Measurements from ENCODE around the gene ENOX2. TPM values are rescaled to one million over a fixed set of nuclear protein-coding genes. Genes with fewer than 3 reads are reported as not detected.
"Not testable (repeated sequence)": the region's sequence is repeated elsewhere in the genome, so short reads cannot be mapped to it uniquely, and the experiment has no call there.

ENOX2 gene
- total RNA-seq, 4 donors from 2014 or later = 8.0 to 28.0 (median 15.2) TPM

GRCh38 chrX:130716781-130717413, 186.1 kb downstream of the ENOX2 start:
- H3K9me3 ChIP-seq = no peaks in the 10 kb centered on the region
- no peaks in the 10 kb centered on the region for H3K27me3 ChIP-seq
- whole genome bisulfite sequencing, 2 donors = 45 to 60% methylated on average over 2 of the region's 2 CpGs
- TF ChIP-seq, protein P1, sequence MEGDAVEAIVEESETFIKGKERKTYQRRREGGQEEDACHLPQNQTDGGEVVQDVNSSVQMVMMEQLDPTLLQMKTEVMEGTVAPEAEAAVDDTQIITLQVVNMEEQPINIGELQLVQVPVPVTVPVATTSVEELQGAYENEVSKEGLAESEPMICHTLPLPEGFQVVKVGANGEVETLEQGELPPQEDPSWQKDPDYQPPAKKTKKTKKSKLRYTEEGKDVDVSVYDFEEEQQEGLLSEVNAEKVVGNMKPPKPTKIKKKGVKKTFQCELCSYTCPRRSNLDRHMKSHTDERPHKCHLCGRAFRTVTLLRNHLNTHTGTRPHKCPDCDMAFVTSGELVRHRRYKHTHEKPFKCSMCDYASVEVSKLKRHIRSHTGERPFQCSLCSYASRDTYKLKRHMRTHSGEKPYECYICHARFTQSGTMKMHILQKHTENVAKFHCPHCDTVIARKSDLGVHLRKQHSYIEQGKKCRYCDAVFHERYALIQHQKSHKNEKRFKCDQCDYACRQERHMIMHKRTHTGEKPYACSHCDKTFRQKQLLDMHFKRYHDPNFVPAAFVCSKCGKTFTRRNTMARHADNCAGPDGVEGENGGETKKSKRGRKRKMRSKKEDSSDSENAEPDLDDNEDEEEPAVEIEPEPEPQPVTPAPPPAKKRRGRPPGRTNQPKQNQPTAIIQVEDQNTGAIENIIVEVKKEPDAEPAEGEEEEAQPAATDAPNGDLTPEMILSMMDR (IDR thresholded peaks at IDR 0.05) = no peak
- no peak for DNase-seq (ENCODE audit: low spot score in 2 of 2)
- H3K4me3 ChIP-seq = no peak overlapping the region
- no peaks in the 10 kb centered on the region for H3K36me3 ChIP-seq
- H3K4me1 ChIP-seq = no peaks in the 10 kb centered on the region
- no peak overlapping the region for H3K27ac ChIP-seq

- no peak for TF ChIP-seq EP300 (IDR thresholded peaks at IDR 0.05)
- Histone ChIP-seq H3K4me1 (no peaks in the 10 kb centered on the region), H3K27ac (no peak overlapping the region), H3K4me3 (no peak overlapping the region), H3K9me3 (no peaks in the 10 kb centered on the region), H3K36me3 (no peaks in the 10 kb centered on the region), H3K27me3 (no peaks in the 10 kb centered on the region)
- DNase-seq (ENCODE audit: low spot score in 2 of 2) = no peak
- WGBS, 2 donors = 62% methylated on average over 3 of the region's 3 CpGs; no CpG with 5 or more reads in 1 of the 2 donors
These were observed 186.7 kb downstream of the ENOX2 start for GRCh38 chrX:130716346-130716745.

DNA sequence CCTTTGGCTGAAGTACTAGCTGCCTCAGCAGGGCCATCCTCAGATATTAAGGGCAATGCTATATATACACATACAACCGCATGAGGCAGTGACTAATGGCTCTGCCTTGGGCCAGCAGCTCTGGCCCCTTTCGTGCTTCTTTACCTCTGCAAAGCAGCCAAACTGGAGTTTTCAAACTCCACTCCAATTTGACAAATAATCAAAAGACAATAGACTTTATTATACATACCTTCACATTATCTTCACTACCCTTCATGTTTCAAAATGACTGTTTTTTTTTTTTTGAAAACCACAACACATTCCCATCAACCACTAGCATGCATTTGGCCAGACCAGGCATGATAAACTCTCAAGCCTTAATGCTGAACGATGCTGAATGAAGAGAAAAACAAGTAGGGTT, 187.7 kb downstream of the ENOX2 start:
- Histone ChIP-seq H3K9me3 (no peaks in the 10 kb centered on the region), H3K4me3 (no peak overlapping the region), H3K27ac (no peak overlapping the region), H3K27me3 (no peaks in the 10 kb centered on the region), H3K36me3 (no peaks in the 10 kb centered on the region), H3K4me1 (no peaks in the 10 kb centered on the region)
- TF ChIP-seq POLR2A (IDR thresholded peaks at IDR 0.05) (no peak), EP300 (IDR thresholded peaks at IDR 0.05) (no peak)
- TF ChIP-seq, protein P1 (IDR thresholded peaks at IDR 0.05) = no peak
- WGBS, 2 donors = 72 to 85% methylated on average over 3 of the region's 3 CpGs
- no peak for DNase-seq (ENCODE audit: low spot score in 2 of 2)

DNA sequence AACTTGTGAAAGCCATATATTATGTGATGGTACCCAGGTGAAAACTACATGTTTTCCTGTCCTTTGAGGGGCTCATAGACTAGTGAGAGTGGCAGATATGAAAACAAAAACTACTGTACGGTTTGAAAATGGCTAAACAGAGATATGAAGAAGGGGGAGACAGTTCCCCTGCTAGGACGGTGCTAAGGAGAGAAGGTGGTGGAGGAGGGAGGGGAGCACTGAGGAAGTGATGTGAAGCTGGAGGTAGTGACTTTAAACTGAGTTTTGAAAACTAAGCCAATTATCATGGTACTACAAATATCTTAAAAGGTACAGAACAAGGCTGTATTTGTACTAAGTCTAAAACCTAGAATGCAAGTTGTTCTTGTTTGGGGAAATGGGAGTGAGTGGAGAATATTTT, 188.3 kb downstream of the ENOX2 start:
- H3K9me3 ChIP-seq = no peaks in the 10 kb centered on the region
- H3K4me1 ChIP-seq = no peaks in the 10 kb centered on the region
- no peak overlapping the region for H3K27ac ChIP-seq
- H3K36me3 ChIP-seq = no peaks in the 10 kb centered on the region
- H3K4me3 ChIP-seq = no peak overlapping the region
- no peaks in the 10 kb centered on the region for H3K27me3 ChIP-seq
- TF ChIP-seq POLR2A (IDR thresholded peaks at IDR 0.05) (no peak), EP300 (IDR thresholded peaks at IDR 0.05) (no peak)
- TF ChIP-seq, protein P1 (IDR thresholded peaks at IDR 0.05) = no peak
- no peak for DNase-seq (ENCODE audit: low spot score in 2 of 2)
- 61 to 75% methylated on average over 2 of the region's 2 CpGs for WGBS, 2 donors

- H3K9me3 ChIP-seq = no peaks in the 10 kb centered on the region
- no peaks in the 10 kb centered on the region for H3K36me3 ChIP-seq
- no peak overlapping the region for H3K4me3 ChIP-seq
- no peak for DNase-seq (ENCODE audit: low spot score in 2 of 2)
- TF ChIP-seq EP300 (IDR thresholded peaks at IDR 0.05) (no peak), POLR2A (IDR thresholded peaks at IDR 0.05) (no peak)
- TF ChIP-seq, protein P1 (IDR thresholded peaks at IDR 0.05) = no peak
- no peaks in the 10 kb centered on the region for H3K27me3 ChIP-seq
- H3K27ac ChIP-seq = no peak overlapping the region
- no peaks in the 10 kb centered on the region for H3K4me1 ChIP-seq
- 65 to 75% methylated on average over 2 to 3 of the region's 3 CpGs for WGBS, 2 donors
These were observed 188.9 kb downstream of the ENOX2 start for GRCh38 chrX:130714135-130714534.

GRCh38 chrX:130709178-130709577, 193.8 kb downstream of the ENOX2 start:
- whole genome bisulfite sequencing, 2 donors = 80 to 95% methylated on average over 6 of the region's 6 CpGs
- H3K27ac ChIP-seq; DNase-seq (ENCODE audit: low spot score in 2 of 2); H3K9me3 ChIP-seq; H3K4me1 ChIP-seq; H3K36me3 ChIP-seq; H3K27me3 ChIP-seq; H3K4me3 ChIP-seq: not testable (repeated sequence)

Measured in tibial nerve (tissue), 4 donors.